H9 (cell line): ENCODE data around the gene GRWD1. TPM values are rescaled to one million over a fixed set of nuclear protein-coding genes. Genes with fewer than 3 reads are reported as not detected.

Source experiments
- DNase-seq: peaks from one replicate; pipeline ENCODE4 v3.0.0-alpha.2; 2017
- H2AFZ ChIP-seq: one replicate; pipeline ENCODE4 v1.6.1; 2013; ENCODE audit warnings: mild to moderate bottlenecking, low read length, control low read depth, moderate library complexity
- H2AK5ac ChIP-seq: 2 replicates; pipeline ENCODE4 v1.6.1; 2013; ENCODE audit warnings: low read length, control low read depth, mixed read lengths; ENCODE audit not compliant: insufficient read length
- H2BK120ac ChIP-seq: one replicate; pipeline ENCODE4 v1.6.1; 2013; ENCODE audit warnings: low read depth, mild to moderate bottlenecking, low read length, control low read depth, inconsistent platforms; ENCODE audit not compliant: poor library complexity, severe bottlenecking
- H2BK12ac ChIP-seq: 2 replicates; pipeline ENCODE4 v1.6.1; 2013; ENCODE audit warnings: low read length, control low read depth, mixed read lengths, low read depth; ENCODE audit not compliant: insufficient read length
- H2BK15ac ChIP-seq: 2 replicates; pipeline ENCODE4 v1.6.1; 2013; ENCODE audit warnings: low read depth, low read length, control low read depth
- H2BK20ac ChIP-seq: one replicate; pipeline ENCODE4 v1.6.1; 2013; ENCODE audit warnings: low read depth, mild to moderate bottlenecking, low read length, control low read depth, inconsistent platforms; ENCODE audit not compliant: poor library complexity, severe bottlenecking
- H2BK5ac ChIP-seq: 2 replicates; pipeline ENCODE4 v1.6.1; 2013; ENCODE audit warnings: low read length, control low read depth, mixed read lengths; ENCODE audit not compliant: insufficient read length
- H3K14ac ChIP-seq: 2 replicates; pipeline ENCODE4 v1.6.1; 2013; ENCODE audit warnings: low read length, control low read depth; ENCODE audit not compliant: insufficient read depth
- H3K18ac ChIP-seq: 2 replicates; pipeline ENCODE4 v1.6.1; 2013; ENCODE audit warnings: low read depth, mild to moderate bottlenecking, mixed read lengths, low read length, control low read depth; ENCODE audit not compliant: insufficient read length
- H3K23ac ChIP-seq: 2 replicates; pipeline ENCODE4 v1.6.1; 2013; ENCODE audit warnings: low read length, control low read depth, mixed read lengths, low read depth; ENCODE audit not compliant: insufficient read length
- H3K23me2 ChIP-seq: 2 replicates; pipeline ENCODE4 v1.6.1; 2013; ENCODE audit warnings: low read depth, mild to moderate bottlenecking, mixed read lengths, low read length, control low read depth; ENCODE audit not compliant: insufficient read length, poor library complexity, severe bottlenecking
- H3K27ac ChIP-seq: 2 replicates; pipeline ENCODE4 v1.5.1; 2013; ENCODE audit warnings: low read length, control low read depth, mixed read lengths, low read depth; ENCODE audit not compliant: insufficient read length
- H3K27me3 ChIP-seq: 2 replicates; pipeline ENCODE4 v1.6.1; 2013; ENCODE audit warnings: low read length, control low read depth, inconsistent platforms; ENCODE audit not compliant: insufficient read depth
- H3K4ac ChIP-seq: 2 replicates; pipeline ENCODE4 v1.6.1; 2013; ENCODE audit warnings: low read depth, mild to moderate bottlenecking, control low read depth, inconsistent platforms, low read length, moderate library complexity
- H3K4me1 ChIP-seq: 2 replicates; pipeline ENCODE4 v1.6.1; 2013; ENCODE audit warnings: low read length, control low read depth, inconsistent platforms; ENCODE audit not compliant: insufficient read depth
- H3K4me2 ChIP-seq: 2 replicates; pipeline ENCODE4 v1.6.1; 2013; ENCODE audit warnings: low read length, control low read depth, mixed read lengths; ENCODE audit not compliant: insufficient read length, insufficient read depth
- H3K56ac ChIP-seq: 2 replicates; pipeline ENCODE4 v1.6.1; 2013; ENCODE audit warnings: low read depth, mild to moderate bottlenecking, mixed read lengths, low read length, control low read depth; ENCODE audit not compliant: insufficient read length
- H3K79me1 ChIP-seq: 2 replicates; pipeline ENCODE4 v1.6.1; 2013; ENCODE audit warnings: low read depth, mild to moderate bottlenecking, moderate library complexity, low read length, control low read depth, inconsistent platforms; ENCODE audit not compliant: insufficient read depth, poor library complexity, severe bottlenecking
- H3K79me2 ChIP-seq: 2 replicates; pipeline ENCODE4 v1.6.1; 2013; ENCODE audit warnings: low read length, control low read depth, inconsistent platforms; ENCODE audit not compliant: insufficient read depth
- H3K9ac ChIP-seq: 2 replicates; pipeline ENCODE4 v1.6.1; 2013; ENCODE audit warnings: low read length, control low read depth, mixed read lengths; ENCODE audit not compliant: insufficient read length; ENCODE audit errors: extremely low read depth
- H3K9me3 ChIP-seq: one replicate; pipeline ENCODE4 v1.6.1; 2013; ENCODE audit warnings: low read depth, low read length, inconsistent platforms; ENCODE audit not compliant: control insufficient read depth
- H3T11ph ChIP-seq: one replicate; pipeline ENCODE4 v1.6.1; 2013; ENCODE audit warnings: mild to moderate bottlenecking, low read length, control low read depth, inconsistent platforms
- H4K20me1 ChIP-seq: one replicate; pipeline ENCODE4 v1.6.1; 2013; ENCODE audit not compliant: control insufficient read depth, insufficient read length, insufficient read depth
- H4K5ac ChIP-seq: 2 replicates; pipeline ENCODE4 v1.6.1; 2013; ENCODE audit warnings: low read depth, mild to moderate bottlenecking, mixed read lengths, low read length, control low read depth; ENCODE audit not compliant: insufficient read length
- H4K8ac ChIP-seq: replicated peaks from 2 replicates; pipeline ENCODE4 v1.6.1; 2013; ENCODE audit warnings: low read length, control low read depth, mixed read lengths, low read depth; ENCODE audit not compliant: insufficient read length
- H4K91ac ChIP-seq: 2 replicates; pipeline ENCODE4 v1.6.1; 2013; ENCODE audit warnings: low read depth, mild to moderate bottlenecking, moderate library complexity, mixed read lengths, low read length, control low read depth; ENCODE audit not compliant: insufficient read length
- H3K27ac Mint-ChIP-seq, 3 experiments: 2 replicates in 2 of 3; 3 replicates in 1 of 3; pipeline ENCODE4 v1.8.0; 2020 to 2021; ENCODE audit warnings: mixed read lengths in 3 of 3, mild to moderate bottlenecking in 1 of 3, moderate library complexity in 1 of 3
- H3K27me3 Mint-ChIP-seq: 2 replicates; pipeline ENCODE4 v1.8.0; 2021; ENCODE audit warnings: low read depth, mild to moderate bottlenecking, moderate library complexity, mixed read lengths
- H3K36me3 Mint-ChIP-seq, 3 experiments: 2 replicates in 2 of 3; 3 replicates in 1 of 3; pipeline ENCODE4 v1.8.0; 2020 to 2021; ENCODE audit warnings: low read depth in 3 of 3, mixed read lengths in 3 of 3; ENCODE audit not compliant: insufficient read depth in 1 of 3
- H3K4me1 Mint-ChIP-seq, 2 experiments: 2 replicates each; pipeline ENCODE4 v1.8.0; 2020; ENCODE audit warnings: mixed read lengths in 2 of 2
- H3K4me3 Mint-ChIP-seq, 2 experiments: 2 replicates in 1 of 2; 3 replicates in 1 of 2; pipeline ENCODE4 v1.8.0; 2020 to 2021; ENCODE audit warnings: mild to moderate bottlenecking in 2 of 2, mixed read lengths in 2 of 2, moderate library complexity in 1 of 2
- H3K9me3 Mint-ChIP-seq, 2 experiments: 2 replicates in 1 of 2; 3 replicates in 1 of 2; pipeline ENCODE4 v1.8.0; 2020; ENCODE audit warnings: mild to moderate bottlenecking in 2 of 2, mixed read lengths in 2 of 2, moderate library complexity in 1 of 2
- whole genome bisulfite sequencing: extraction: QIAGEN DNeasy Blood & Tissue Kit; methylation state at CpG from one replicate; pipeline ENCODE4 v1.1.7; 2013; ENCODE audit warnings: missing lambda C conversion rate, low lambda C conversion rate, mixed read lengths; ENCODE audit not compliant: insufficient read length; ENCODE audit errors: extremely low coverage; 5-methylcytosine and 5-hydroxymethylcytosine counted together
- total RNA-seq: library from RNA; stranded (reverse); gene quantifications from 2 replicates; pipeline ENCODE4 v1.2.1, GENCODE V29; 2021
- TF ChIP-seq, protein P1 (sequence below): fragments of 200-600 bp; sonication (generic); conservative IDR thresholded peaks from 3 replicates; pipeline ENCODE4 v1.8.0; 2021; ENCODE audit warnings: antibody characterized with exemption, mild to moderate bottlenecking

Gene GRWD1
- total RNA-seq, 1 experiment from 2014 or later: 92.0 TPM

GRCh38 chr19:48493718-48494401, 48.1 kb downstream of the GRWD1 start:
- Histone ChIP-seq H3K27me3 (no peaks in the 10 kb centered on the region), H4K5ac (no peak overlapping the region), H4K20me1 (no peaks in the 10 kb centered on the region), H3K4me1 (no peaks in the 10 kb centered on the region), H4K8ac (no peak overlapping the region), H4K91ac (no peak overlapping the region), H2BK5ac (no peak overlapping the region), H3K4me2 (peak overlapping the region; percentile 55), H2AFZ (no peak overlapping the region), H2AK5ac (no peak overlapping the region), H3T11ph (no peak overlapping the region), H2BK12ac (no peak overlapping the region), H2BK20ac (no peak overlapping the region), H3K27ac (no peak overlapping the region), H3K18ac (peak overlapping the region; percentile 2), H3K79me2 (no peaks in the 10 kb centered on the region), H3K14ac (peak overlapping the region; percentile 94), H2BK120ac (no peak overlapping the region), H3K4ac (no peak overlapping the region), H3K9me3 (no peaks in the 10 kb centered on the region), H3K9ac (peak overlapping the region; percentile 57), H3K79me1 (no peaks in the 10 kb centered on the region), H3K23me2 (peaks cover 8% of the 10 kb centered on the region), H2BK15ac (no peak overlapping the region; the same call in 1 of the 2 replicates), H3K56ac (no peak overlapping the region), H3K23ac (no peak overlapping the region)
- TF ChIP-seq, protein P1, sequence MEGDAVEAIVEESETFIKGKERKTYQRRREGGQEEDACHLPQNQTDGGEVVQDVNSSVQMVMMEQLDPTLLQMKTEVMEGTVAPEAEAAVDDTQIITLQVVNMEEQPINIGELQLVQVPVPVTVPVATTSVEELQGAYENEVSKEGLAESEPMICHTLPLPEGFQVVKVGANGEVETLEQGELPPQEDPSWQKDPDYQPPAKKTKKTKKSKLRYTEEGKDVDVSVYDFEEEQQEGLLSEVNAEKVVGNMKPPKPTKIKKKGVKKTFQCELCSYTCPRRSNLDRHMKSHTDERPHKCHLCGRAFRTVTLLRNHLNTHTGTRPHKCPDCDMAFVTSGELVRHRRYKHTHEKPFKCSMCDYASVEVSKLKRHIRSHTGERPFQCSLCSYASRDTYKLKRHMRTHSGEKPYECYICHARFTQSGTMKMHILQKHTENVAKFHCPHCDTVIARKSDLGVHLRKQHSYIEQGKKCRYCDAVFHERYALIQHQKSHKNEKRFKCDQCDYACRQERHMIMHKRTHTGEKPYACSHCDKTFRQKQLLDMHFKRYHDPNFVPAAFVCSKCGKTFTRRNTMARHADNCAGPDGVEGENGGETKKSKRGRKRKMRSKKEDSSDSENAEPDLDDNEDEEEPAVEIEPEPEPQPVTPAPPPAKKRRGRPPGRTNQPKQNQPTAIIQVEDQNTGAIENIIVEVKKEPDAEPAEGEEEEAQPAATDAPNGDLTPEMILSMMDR: no peak
- H3K27ac Mint-ChIP-seq: no peak overlapping the region
- no CpG with 5 or more reads among the region's 70 CpGs for WGBS
- peaks cover 0 to 6% (median 0%) of the 10 kb centered on the region in 3 experiments; a peak in 4 of 7 replicates for H3K36me3 Mint-ChIP-seq
- H3K4me1 Mint-ChIP-seq: peaks cover 24 to 36% of the 10 kb centered on the region in 2 experiments
- peak overlapping the region; percentile 65 to 82 for H3K4me3 Mint-ChIP-seq
- peaks cover 17% of the 10 kb centered on the region for H3K27me3 Mint-ChIP-seq
- DNase-seq: no peak
- H3K9me3 Mint-ChIP-seq: no peaks in the 10 kb centered on the region; a peak in 2 of 5 replicates
